Measurements from ENCODE around the gene NHS. TPM values are rescaled to one million over a fixed set of nuclear protein-coding genes. Genes with fewer than 3 reads are reported as not detected.

NHS gene
- total RNA-seq, 2 donors from 2014 or later: under 0.01 to 1.3 TPM

DNA sequence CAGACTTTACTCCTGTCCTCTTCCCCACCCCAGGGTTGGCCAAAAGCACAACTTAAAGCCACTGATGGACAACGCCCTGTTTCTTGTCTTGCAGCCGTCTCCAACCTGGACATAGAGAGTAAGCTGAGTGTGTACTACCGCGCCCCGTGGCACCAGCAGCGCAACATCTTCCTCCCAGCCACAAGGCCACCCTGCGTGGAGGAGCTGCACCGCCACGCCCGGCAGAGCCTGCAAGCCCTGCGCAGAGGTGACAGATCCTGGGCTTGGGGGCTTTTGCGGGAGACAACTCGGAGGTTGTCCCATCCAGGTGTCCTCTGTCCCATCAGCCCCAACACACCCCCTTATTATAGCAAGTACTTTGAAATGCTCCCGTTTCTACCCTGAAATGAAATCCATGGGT lies 312.6 kb downstream of the NHS start:
- TF ChIP-seq, protein P1, sequence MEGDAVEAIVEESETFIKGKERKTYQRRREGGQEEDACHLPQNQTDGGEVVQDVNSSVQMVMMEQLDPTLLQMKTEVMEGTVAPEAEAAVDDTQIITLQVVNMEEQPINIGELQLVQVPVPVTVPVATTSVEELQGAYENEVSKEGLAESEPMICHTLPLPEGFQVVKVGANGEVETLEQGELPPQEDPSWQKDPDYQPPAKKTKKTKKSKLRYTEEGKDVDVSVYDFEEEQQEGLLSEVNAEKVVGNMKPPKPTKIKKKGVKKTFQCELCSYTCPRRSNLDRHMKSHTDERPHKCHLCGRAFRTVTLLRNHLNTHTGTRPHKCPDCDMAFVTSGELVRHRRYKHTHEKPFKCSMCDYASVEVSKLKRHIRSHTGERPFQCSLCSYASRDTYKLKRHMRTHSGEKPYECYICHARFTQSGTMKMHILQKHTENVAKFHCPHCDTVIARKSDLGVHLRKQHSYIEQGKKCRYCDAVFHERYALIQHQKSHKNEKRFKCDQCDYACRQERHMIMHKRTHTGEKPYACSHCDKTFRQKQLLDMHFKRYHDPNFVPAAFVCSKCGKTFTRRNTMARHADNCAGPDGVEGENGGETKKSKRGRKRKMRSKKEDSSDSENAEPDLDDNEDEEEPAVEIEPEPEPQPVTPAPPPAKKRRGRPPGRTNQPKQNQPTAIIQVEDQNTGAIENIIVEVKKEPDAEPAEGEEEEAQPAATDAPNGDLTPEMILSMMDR (IDR thresholded peaks at IDR 0.05): no peak
- no peak for TF ChIP-seq POLR2A (IDR thresholded peaks at IDR 0.05)
- intact Hi-C loops (cut with DNase I): loop anchor here (10.0 kb wide), 1 partner anchor 443 kb away; no protein-coding TSS in a partner anchor
- Histone ChIP-seq H3K27me3 (no peaks in the 10 kb centered on the region), H3K4me3 (no peak overlapping the region), H3K9me3 (no peaks in the 10 kb centered on the region), H3K4me1 (no peaks in the 10 kb centered on the region), H3K27ac (no peak overlapping the region), H3K36me3 (replicated peaks in 1 of 2; ENCODE audit: insufficient read depth in 1 of 2, low read depth in 2 of 2) (no peaks in the 10 kb centered on the region)
- DNase-seq (no peak), ATAC-seq (no peak)
- WGBS, 2 donors: 96 to 99% methylated on average over 6 to 11 of the region's 14 CpGs

DNA sequence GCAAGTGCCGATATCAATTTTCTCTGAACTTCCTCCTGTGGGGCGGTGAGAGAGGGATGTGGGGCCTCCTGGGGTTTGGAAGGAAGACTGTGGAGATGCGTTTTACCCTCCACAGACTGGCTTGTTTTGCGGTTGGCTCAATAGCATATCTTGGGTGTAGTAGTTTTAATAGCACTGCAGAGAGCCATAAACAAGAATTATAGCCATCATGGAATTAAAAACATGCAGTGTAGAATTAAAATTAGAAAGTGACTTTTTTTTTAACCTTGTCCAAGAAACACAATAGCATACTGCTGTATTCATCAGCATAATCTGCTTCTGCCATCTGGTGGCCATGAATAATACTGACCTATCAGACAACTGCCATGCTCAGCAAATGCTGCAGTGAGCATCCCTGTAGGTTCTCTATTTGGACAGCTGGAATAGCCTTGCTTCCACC lies 315.0 kb downstream of the NHS start:
- Histone ChIP-seq H3K9me3 (no peaks in the 10 kb centered on the region), H3K4me1 (no peaks in the 10 kb centered on the region), H3K4me3 (no peak overlapping the region), H3K36me3 (replicated peaks in 1 of 2; ENCODE audit: insufficient read depth in 1 of 2, low read depth in 2 of 2) (no peaks in the 10 kb centered on the region), H3K27ac (no peak overlapping the region), H3K27me3 (no peaks in the 10 kb centered on the region)
- intact Hi-C loops (cut with DNase I): loop anchor here (10.0 kb wide), 1 partner anchor 445 kb away; no protein-coding TSS in a partner anchor
- DNase-seq (peak; percentile 47 to 71 (median 59)), ATAC-seq (peak; percentile 55)
- WGBS, 2 donors: 34 to 40% methylated on average over 4 of the region's 4 CpGs
- TF ChIP-seq, protein P1 (IDR thresholded peaks at IDR 0.05): peak; percentile 33 to 78 (median 56)
- TF ChIP-seq POLR2A (IDR thresholded peaks at IDR 0.05): no peak

DNA sequence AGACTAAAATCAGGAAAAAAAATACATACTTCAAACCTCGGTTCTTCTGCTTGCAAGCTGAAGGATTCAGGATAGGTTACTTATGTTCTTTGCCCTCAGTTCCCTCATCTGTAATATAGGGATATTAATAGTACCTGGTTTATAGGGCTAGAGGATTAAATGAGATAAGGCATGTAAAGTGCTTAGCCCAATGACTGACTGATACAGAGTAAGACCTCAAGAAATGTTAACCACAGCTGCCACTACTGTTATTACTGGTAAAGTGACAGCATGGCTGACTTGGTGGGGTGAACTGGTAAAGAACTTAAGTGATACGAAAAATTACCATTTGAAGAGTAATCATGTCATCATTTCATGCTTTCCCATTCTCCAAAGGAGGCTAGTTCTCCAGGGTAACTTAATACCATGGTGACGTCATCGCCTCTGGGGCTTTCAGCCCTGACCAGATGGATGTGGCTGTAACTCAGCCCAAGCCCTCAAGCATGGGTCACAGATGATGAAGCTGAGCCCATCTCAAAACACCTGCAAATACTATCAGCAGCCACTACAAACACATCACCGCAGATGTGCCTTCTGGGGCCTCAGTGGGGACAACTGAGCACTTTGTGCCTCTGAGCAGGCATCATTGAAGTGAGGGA lies 317.8 kb downstream of the NHS start:
- no peak for TF ChIP-seq POLR2A (IDR thresholded peaks at IDR 0.05)
- TF ChIP-seq, protein P1 (IDR thresholded peaks at IDR 0.05): no peak
- Histone ChIP-seq H3K36me3 (replicated peaks in 1 of 2; ENCODE audit: insufficient read depth in 1 of 2, low read depth in 2 of 2) (no peaks in the 10 kb centered on the region), H3K4me3 (no peak overlapping the region), H3K27ac (no peak overlapping the region), H3K4me1 (no peaks in the 10 kb centered on the region), H3K27me3 (no peaks in the 10 kb centered on the region), H3K9me3 (no peaks in the 10 kb centered on the region)
- WGBS, 2 donors: 68 to 80% methylated on average over 5 of the region's 5 CpGs
- intact Hi-C loops (cut with DNase I): no loop called here
- DNase-seq (no peak), ATAC-seq (no peak)

DNA sequence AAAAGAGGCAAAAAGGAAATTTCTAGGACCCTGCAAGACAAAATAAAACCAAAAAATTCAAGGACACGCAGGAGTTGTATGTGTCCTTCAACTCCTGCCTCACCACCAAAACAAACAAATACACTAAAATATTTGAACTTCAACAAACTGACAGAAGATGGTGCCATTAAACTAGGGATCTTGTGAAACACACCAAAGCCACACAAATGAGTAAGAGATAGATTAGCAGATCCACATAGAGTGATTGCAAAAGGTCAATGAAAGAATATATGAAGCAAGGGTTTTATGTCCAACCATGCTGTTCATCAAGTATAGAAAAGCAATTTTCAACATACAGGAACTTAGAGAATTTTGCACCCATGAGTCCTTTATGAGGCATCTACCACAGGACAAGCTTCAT lies 322.2 kb downstream of the NHS start:
- no peaks in the 10 kb centered on the region for H3K36me3 ChIP-seq (replicated peaks in 1 of 2; ENCODE audit: insufficient read depth in 1 of 2, low read depth in 2 of 2)
- no peaks in the 10 kb centered on the region for H3K9me3 ChIP-seq
- ATAC-seq (no peak), DNase-seq (no peak)
- 8 to 19% methylated on average over 1 of the region's 1 CpG for WGBS, 2 donors
- H3K4me3 ChIP-seq: no peak overlapping the region
- intact Hi-C loops (cut with DNase I): no loop called here
- H3K4me1 ChIP-seq: no peaks in the 10 kb centered on the region
- TF ChIP-seq, protein P1 (IDR thresholded peaks at IDR 0.05): peak in 4 of 7 experiments; percentile 16 to 27 (median 24)
- TF ChIP-seq POLR2A (IDR thresholded peaks at IDR 0.05): no peak
- no peak overlapping the region for H3K27ac ChIP-seq
- no peaks in the 10 kb centered on the region for H3K27me3 ChIP-seq

DNA sequence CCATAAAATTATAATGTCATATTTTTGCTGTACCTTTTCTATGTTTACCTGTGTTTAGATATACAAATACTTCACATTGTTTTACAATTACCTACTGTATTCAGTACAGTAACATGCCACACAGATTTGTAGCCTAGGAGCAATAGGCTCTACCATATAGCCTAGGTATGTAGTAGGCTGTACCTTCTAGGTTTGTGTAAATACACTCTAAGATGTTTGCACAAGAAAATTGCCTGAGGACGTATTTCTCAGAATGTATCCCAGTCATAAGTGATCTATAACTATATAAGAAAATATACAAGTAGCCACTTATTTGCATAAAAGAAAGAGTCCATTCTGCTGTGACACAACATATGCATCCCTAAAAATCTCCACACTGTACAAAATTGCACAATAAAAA lies 326.0 kb downstream of the NHS start:
- Histone ChIP-seq H3K27ac (no peak overlapping the region), H3K9me3 (no peaks in the 10 kb centered on the region), H3K36me3 (replicated peaks in 1 of 2; ENCODE audit: insufficient read depth in 1 of 2, low read depth in 2 of 2) (no peaks in the 10 kb centered on the region), H3K27me3 (no peaks in the 10 kb centered on the region), H3K4me3 (no peak overlapping the region), H3K4me1 (no peaks in the 10 kb centered on the region)
- no peak for DNase-seq
- ATAC-seq: no peak
- 72 to 83% methylated on average over 1 of the region's 1 CpG for WGBS, 2 donors
- intact Hi-C loops (cut with DNase I): no loop called here
- TF ChIP-seq POLR2A (IDR thresholded peaks at IDR 0.05): no peak
- TF ChIP-seq, protein P1 (IDR thresholded peaks at IDR 0.05): no peak

Measured in body of pancreas (tissue), 4 donors.